SKM-1 (cell line): ENCODE measurements around the gene MTFP1.
A peak's percentile ranks its signal among the peaks of the same experiment; 100 is the strongest.
"Not testable (repeated sequence)": the region's sequence is repeated elsewhere in the genome, so short reads cannot be mapped to it uniquely, and the experiment has no call there.

Experiments
- DNase-seq: peaks from one replicate; lab custom pipeline; 2025; ENCODE audit not compliant: unreplicated experiment; lab: John Stamatoyannopoulos, UW

MTFP1 gene

GRCh38 chr22:30402028-30402765 lies 23.4 kb upstream of the MTFP1 start:
- DNase-seq: no peak

DNA sequence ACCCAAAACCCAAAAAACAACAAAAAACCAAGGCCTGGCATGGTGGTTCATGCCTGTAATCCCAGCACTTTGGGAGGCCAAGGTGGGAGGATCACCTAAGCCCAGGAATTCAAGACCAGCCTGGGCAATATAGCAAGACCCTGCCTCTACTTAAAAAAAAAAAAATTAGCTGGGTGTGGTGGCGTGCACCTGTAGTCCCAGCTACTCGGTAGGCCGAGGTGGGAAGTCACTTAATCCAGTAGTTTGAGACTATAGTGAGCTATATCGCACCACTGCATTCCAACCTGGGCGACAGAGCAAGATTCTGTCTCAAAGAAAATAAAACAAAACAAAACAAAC lies 22.8 kb upstream of the MTFP1 start:
- DNase-seq: not testable (repeated sequence)

DNA sequence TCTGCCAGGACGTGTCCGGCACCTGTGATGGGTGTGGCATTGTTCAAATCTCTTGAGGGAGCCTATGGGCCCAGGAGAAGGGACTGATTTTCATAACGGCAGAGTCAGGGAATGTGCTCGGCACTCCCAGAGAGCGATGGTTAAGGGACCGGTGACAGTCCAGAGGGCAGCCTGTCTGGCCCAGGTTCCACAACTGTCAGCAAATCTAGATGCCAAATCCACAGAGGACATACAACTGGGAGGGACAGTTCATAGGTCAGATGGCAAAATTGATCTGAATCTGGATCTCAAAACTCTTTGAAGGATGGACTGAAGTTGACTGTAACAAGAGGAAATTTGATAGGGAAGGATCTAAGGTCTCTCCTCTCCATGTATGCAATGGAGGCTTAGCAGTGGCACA lies 21.3 kb upstream of the MTFP1 start:
- no peak for DNase-seq

GRCh38 chr22:30405731-30406130 lies 19.8 kb upstream of the MTFP1 start:
- no peak for DNase-seq

- DNase-seq: no peak
These were observed 19.2 kb upstream of the MTFP1 start for GRCh38 chr22:30406400-30406799.

- DNase-seq: no peak
These were observed 17.0 kb upstream of the MTFP1 start for GRCh38 chr22:30408388-30409102.

- no peak for DNase-seq
These were observed 13.8 kb upstream of the MTFP1 start for GRCh38 chr22:30411780-30412179.

DNA sequence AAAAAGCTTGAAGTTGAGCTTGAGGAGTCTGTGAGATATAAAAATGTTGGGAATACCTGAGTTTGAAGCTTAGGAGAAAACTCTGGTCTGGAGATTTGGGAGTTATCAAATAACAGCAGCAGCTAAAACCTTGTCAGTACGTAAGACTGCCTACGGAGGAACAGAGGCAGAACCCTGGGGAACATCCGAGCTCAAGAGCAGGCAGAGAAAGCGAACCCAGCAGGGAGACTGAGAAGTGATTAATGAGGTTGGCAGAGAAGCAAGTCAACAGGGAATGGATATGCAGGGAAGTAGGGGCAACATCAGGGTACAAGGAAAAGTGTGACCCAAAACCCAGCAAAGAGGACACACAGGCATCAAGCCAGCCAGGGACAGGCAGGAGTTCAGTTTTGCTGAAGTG lies 12.6 kb upstream of the MTFP1 start:
- DNase-seq: no peak

DNA sequence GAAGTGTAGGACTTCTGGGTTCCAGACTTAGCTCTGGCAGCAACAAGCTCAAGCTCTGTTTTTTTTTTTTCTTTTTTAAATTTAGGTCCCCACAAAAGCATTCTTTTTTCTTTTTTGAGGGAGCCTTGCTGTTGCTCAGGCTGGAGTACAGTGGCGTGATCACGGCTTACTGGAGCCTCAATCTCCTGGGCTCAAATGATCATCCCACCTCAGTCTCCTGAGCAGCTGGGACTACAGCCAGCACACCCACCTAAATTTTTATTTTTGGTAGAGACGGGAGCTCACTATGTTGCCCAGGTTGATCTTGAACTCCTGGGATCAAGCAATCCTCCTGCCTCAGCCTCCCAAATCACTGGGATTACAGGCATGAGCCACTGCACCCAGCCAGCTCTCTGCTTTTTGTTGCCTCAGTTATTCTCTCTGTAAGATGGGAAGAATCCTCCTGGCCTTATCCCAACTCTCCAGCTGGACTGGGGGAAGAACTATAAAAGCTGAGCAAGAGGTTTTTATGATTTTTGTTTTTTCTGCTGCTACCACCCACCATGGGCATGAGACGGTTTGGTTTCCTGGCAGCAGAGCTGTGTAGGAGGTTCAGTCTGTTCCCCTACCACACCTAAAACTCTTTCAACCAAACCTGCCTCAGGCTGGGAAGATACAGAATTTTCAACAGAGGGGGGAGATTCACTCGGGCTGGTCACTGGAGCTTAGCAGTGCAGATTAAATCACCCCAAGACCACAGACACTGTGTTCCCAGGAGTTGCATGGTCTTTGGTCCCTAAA lies 11.6 kb upstream of the MTFP1 start:
- no peak for DNase-seq

DNA sequence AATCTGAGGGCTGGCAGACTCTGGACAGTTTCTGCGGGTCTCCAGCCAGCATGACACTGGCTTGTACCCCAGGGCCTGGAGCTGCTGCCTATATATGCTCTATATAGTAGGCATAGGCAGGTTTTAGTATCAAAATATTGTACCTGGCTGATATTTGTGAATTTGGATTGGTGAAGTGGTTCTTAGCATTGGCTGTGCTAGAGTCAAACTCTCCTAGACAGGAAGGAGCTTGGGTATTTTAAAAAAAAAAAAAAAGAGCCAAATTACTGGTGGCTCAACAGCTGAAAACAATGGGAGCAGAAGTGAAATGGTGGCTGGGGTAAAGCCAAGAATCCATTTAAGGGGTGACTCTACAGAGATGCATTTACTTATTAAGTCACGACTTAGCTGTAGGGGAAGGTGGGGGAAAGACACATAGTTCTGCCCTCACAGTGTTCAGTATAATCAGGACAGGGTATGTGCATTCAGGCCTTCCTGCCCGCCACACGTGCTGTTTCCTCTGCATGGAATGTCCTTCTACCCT lies 11.0 kb upstream of the MTFP1 start:
- no peak for DNase-seq

DNA sequence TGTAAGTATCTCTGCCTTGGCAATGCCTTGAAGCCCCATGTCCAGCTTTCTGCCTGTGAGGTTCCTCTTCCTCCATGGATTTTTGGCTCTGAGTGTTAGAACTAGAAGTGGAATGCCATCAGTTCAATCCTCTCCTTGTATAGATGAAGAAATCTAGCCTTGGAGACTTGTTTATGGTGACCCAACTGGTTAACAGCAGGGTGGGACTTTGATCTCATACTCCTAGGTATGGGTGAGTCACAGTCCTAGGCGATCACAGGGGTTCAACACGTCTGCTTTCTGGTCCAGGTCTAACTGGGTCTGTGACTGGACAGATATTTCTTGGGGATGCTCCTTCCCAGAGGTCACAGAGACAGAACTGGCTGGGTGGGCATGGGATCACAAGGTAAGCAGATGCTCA lies 9.2 kb upstream of the MTFP1 start:
- DNase-seq: no peak

GRCh38 chr22:30416837-30417236 lies 8.7 kb upstream of the MTFP1 start:
- no peak for DNase-seq

DNA sequence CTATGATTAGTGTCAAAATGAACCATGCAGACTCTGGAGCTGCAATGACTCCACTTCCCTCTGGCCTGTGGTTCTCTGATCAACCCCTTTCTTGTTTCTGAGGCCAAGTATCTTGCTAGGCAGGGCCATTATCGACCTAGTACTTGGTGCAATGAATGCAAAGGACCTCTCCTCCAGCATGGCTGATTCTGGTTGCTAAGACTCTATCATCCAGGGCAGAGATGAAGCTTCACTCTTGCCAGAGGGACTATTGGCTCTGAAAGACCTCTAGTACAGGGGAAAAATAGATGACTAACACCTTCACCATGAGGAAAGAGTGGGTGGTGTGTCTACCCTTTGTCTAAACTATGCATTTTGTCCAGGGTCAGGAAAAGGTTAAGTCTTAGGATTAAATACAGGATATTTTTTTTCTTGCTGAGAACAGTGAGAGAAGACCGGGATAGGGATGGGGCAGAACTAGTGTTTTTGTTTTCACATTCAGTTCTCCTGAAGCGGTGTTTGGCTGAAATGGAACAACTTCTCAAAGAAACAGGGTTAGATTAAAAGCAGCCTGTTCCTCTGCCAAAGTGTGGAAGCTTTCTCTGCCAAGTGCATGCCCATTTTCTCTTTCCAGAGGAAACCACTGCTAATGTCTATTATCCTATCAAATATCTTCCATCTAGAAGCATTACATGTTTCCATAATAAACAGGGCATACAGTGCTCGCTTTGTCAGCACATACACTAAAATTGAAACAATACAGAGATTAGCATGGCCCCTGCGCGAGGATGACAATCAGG lies 5.0 kb upstream of the MTFP1 start:
- DNase-seq: no peak

DNA sequence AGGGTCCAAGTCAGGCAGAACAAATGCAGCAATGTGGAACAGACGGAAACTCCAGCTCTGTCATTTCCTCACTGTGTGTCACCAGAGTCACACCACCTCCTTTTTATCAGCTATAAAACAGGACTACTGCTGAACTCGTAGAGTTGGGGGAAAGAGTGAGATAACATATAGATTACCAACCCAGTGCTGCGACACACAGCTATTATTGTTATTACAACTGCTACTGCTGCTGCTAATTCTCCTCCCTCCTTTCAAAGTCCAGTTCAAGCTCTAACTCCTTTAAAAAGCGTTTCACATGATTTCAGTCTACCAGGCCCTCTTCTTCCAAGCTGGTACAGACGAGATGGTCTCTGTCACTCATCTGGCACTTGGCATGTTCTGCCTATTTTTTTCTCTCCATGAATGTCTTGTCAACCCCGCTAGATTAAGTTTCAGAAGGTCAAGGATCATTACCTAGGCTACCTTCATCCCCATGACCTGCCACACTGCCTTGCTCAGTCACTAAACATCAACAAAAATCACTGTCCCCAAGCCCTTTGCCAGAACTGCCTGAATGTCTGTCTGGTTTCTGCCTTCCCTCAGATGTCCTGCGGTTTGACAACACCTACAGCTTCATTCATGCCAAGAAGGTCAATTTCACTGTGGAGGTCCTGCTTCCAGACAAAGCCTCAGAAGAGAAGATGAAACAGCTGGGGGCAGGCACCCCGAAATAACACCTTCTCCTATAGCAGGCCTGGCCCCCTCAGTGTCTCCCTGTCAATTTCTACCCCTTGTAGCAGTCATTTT lies 3.7 kb upstream of the MTFP1 start:
- DNase-seq: no peak

GRCh38 chr22:30422481-30423300 lies 2.9 kb upstream of the MTFP1 start:
- DNase-seq: no peak

DNA sequence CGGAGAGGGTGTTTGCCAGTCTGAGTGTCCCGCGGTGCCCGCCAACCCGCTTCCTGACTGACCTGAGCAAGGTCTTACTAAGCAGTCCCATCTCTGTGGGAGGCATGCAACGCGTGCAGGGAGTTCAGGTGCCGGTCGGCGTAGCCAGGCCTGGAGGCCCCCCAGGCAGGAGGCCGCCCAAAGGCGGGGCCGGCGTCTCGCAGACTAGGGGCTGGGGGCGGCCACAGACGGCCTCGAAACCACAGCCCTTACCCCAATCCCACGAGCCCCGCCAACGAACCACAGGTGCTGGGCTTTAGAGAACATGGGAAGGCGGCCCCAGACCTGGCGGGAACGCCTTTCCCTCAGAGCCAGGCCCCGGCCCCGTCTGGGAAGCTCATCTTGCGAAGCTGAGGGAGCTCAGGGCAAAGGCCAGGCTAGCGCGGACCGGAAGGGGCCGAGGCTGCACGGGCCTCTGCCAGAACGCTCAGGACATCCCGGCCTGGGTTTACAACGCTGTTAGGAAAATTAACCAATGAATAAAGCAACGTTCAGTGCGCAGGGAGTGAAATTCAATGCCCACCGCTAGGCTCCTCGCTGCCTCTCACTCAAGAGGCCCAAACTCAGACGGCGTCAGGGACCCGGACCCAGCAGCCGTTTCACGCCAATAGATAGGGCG lies 2.1 kb upstream of the MTFP1 start:
- DNase-seq: no peak

DNA sequence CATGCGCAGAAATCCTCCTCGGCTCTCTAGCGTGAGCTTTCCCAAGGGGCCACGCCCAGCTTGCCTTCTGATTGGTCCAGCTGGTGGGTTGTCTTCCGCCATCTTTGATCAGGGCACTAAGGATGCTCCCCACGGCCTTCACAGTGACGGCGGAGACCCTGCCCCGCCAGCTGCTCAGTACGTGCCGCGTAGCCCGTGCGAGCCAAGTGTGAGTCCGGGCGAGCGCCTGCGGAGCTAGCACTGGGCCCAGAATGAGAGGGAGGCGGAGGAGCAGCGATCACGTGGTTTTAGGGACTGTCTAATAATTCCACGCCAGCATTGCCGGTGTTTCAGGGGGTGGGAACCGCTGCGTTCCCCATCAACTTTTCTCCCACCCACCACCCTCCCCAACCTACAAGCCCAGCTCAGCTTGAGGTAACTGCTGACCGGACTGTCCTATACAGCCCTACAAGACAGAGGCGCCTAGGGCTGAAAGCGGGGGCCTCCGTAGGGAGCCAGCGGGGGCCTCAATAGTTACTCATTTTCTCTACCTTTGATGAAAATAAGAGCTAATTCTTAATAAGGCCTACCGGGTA lies 1.5 kb upstream of the MTFP1 start:
- peak; percentile 100 for DNase-seq

GRCh38 chr22:30424534-30425326 lies 838 bp upstream of the MTFP1 start:
- DNase-seq: no peak
